IMR-90 (cell line): ENCODE results near the gene GPC5. TPM values are rescaled to one million over a fixed set of nuclear protein-coding genes. Genes with fewer than 3 reads are reported as not detected.

Experiments
- ATAC-seq: fragments of 200-7000 bp; cut with Tn5 transposase; 2 replicates; pipeline ENCODE4 v1.9.1; 2020; ENCODE audit warnings: low read depth, mild to moderate bottlenecking, moderate library complexity
- BruUV-seq: library from RNA; stranded (reverse); fragments of 400-500 nt; replicated peaks from 2 replicates; lab custom pipeline; 2021; lab: Mats Ljungman, UMichigan
- CTCF ChIA-PET: fragments of 300-600 bp; formaldehyde crosslinking; extraction: SDS; loops from one replicate; lab custom pipeline; 2021; ENCODE audit warnings: antibody characterized with exemption; lab: Yijun Ruan, JAX
- POLR2A ChIA-PET: fragments of 300-600 bp; sonication (Branson Sonifier 250); formaldehyde crosslinking; loops from one replicate; lab custom pipeline; 2022; ENCODE audit warnings: antibody characterized with exemption; ENCODE audit not compliant: unreplicated experiment; lab: Charles Lee
- DNase-seq: peaks from one replicate; pipeline ENCODE4 v3.0.0; 2013
- H2AFZ ChIP-seq: replicated peaks from 2 replicates; pipeline ENCODE3; 2013; ENCODE audit warnings: low read length, mild to moderate bottlenecking; ENCODE audit not compliant: poor library complexity
- H2AK5ac ChIP-seq: 2 replicates; pipeline ENCODE4 v1.6.1; 2013; ENCODE audit warnings: low read depth, low read length, inconsistent platforms
- H2AK9ac ChIP-seq: replicated peaks from 2 replicates; pipeline ENCODE3; 2013; ENCODE audit warnings: mild to moderate bottlenecking, low read depth, low read length, moderate library complexity; ENCODE audit not compliant: poor library complexity
- H2BK120ac ChIP-seq: 2 replicates; pipeline ENCODE4 v1.6.1; 2013; ENCODE audit warnings: low read depth, low read length, inconsistent platforms
- H2BK15ac ChIP-seq: 3 replicates; pipeline ENCODE4 v1.6.1; 2013; ENCODE audit warnings: low read depth, low read length, inconsistent platforms
- H2BK20ac ChIP-seq: 2 replicates; pipeline ENCODE4 v1.6.1; 2013; ENCODE audit warnings: low read depth, mild to moderate bottlenecking, inconsistent platforms, low read length, moderate library complexity
- H2BK5ac ChIP-seq: 2 replicates; pipeline ENCODE4 v1.6.1; 2013; ENCODE audit warnings: mild to moderate bottlenecking, low read depth, low read length, inconsistent platforms; ENCODE audit not compliant: poor library complexity, severe bottlenecking
- H3K14ac ChIP-seq: replicated peaks from 2 replicates; pipeline ENCODE4 v1.6.1; 2013; ENCODE audit warnings: low read depth, low read length, inconsistent platforms
- H3K18ac ChIP-seq: 2 replicates; pipeline ENCODE4 v1.6.1; 2013; ENCODE audit warnings: low read depth, low read length, control low read depth
- H3K23ac ChIP-seq: 2 replicates; pipeline ENCODE4 v1.6.1; 2013; ENCODE audit warnings: low read depth, low read length, inconsistent platforms
- H3K27ac ChIP-seq: 2 replicates; pipeline ENCODE4 v1.5.1; 2013; ENCODE audit warnings: mild to moderate bottlenecking, control low read depth, low read length; ENCODE audit not compliant: insufficient read depth
- H3K27me3 ChIP-seq: 2 replicates; pipeline ENCODE4 v1.6.1; 2013; ENCODE audit warnings: low read length; ENCODE audit not compliant: control insufficient read depth, insufficient read depth
- H3K36me3 ChIP-seq: 2 replicates; pipeline ENCODE4 v1.6.1; 2013; ENCODE audit warnings: low read length, mixed read lengths; ENCODE audit not compliant: control insufficient read depth, insufficient read depth
- H3K4ac ChIP-seq: 2 replicates; pipeline ENCODE4 v1.6.1; 2013; ENCODE audit warnings: low read depth, low read length, inconsistent platforms
- H3K4me1 ChIP-seq: 2 replicates; pipeline ENCODE4 v1.6.1; 2013; ENCODE audit warnings: low read length, mixed read lengths; ENCODE audit not compliant: control insufficient read depth, insufficient read depth
- H3K4me2 ChIP-seq: 2 replicates; pipeline ENCODE4 v1.6.1; 2013; ENCODE audit warnings: low read depth, mild to moderate bottlenecking, control low read depth, low read length, moderate library complexity
- H3K4me3 ChIP-seq: 2 replicates; pipeline ENCODE4 v1.5.1; 2013; ENCODE audit warnings: low read depth, mild to moderate bottlenecking, control low read depth, low read length, moderate library complexity; ENCODE audit not compliant: insufficient read depth
- H3K56ac ChIP-seq: 2 replicates; pipeline ENCODE4 v1.6.1; 2013; ENCODE audit warnings: low read length, inconsistent platforms; ENCODE audit not compliant: insufficient read depth; ENCODE audit errors: extremely low read depth
- H3K79me1 ChIP-seq, 2 experiments: 2 replicates each; pipeline ENCODE4 v1.6.1; 2013; ENCODE audit warnings: low read length in 2 of 2, inconsistent platforms in 1 of 2, low read depth in 1 of 2
- H3K9ac ChIP-seq: 2 replicates; pipeline ENCODE4 v1.6.1; 2013; ENCODE audit warnings: low read depth, low read length, control low read depth
- H3K9me1 ChIP-seq: 2 replicates; pipeline ENCODE4 v1.6.1; 2013; ENCODE audit warnings: low read length, inconsistent platforms; ENCODE audit not compliant: insufficient read depth
- H3K9me3 ChIP-seq: 2 replicates; pipeline ENCODE4 v1.6.1; 2013; ENCODE audit warnings: low read length; ENCODE audit not compliant: control insufficient read depth, insufficient read depth
- H4K20me1 ChIP-seq: 2 replicates; pipeline ENCODE4 v1.6.1; 2013; ENCODE audit warnings: low read length, inconsistent platforms; ENCODE audit not compliant: insufficient read depth
- H4K5ac ChIP-seq: 2 replicates; pipeline ENCODE4 v1.6.1; 2013; ENCODE audit warnings: mild to moderate bottlenecking, low read depth, low read length, control low read depth
- H4K8ac ChIP-seq, 2 experiments: 2 replicates each; pipeline ENCODE4 v1.6.1; 2013; ENCODE audit warnings: low read depth in 2 of 2, low read length in 2 of 2, control low read depth in 1 of 2, inconsistent platforms in 1 of 2
- H4K91ac ChIP-seq: 2 replicates; pipeline ENCODE4 v1.6.1; 2013; ENCODE audit warnings: low read depth, low read length, inconsistent platforms; ENCODE audit not compliant: insufficient read depth
- BHLHE40 ChIP-seq: fragments of 150-350 bp; IDR thresholded peaks from 2 replicates; pipeline ENCODE4 v1.6.1; 2016; ENCODE audit warnings: mild to moderate bottlenecking, low read depth, low read length
- CEBPB ChIP-seq: IDR thresholded peaks from 2 replicates; pipeline ENCODE4 v1.6.1; 2012; ENCODE audit warnings: low read depth, low read length, improper control_type of control experiment
- CHD1 ChIP-seq: IDR thresholded peaks from 2 replicates; pipeline ENCODE4 v1.6.1; 2012; ENCODE audit warnings: low read depth, low read length, improper control_type of control experiment
- CTCF ChIP-seq: conservative IDR thresholded peaks from 2 replicates; pipeline ENCODE4 v1.5.1; 2012; ENCODE audit warnings: mild to moderate bottlenecking, low read depth, low read length, improper control_type of control experiment
- ELK1 ChIP-seq: fragments of 150-350 bp; IDR thresholded peaks from 2 replicates; pipeline ENCODE4 v1.6.1; 2016; ENCODE audit warnings: low read depth, mild to moderate bottlenecking, low read length, moderate library complexity, borderline replicate concordance
- FOS ChIP-seq: fragments of 150-350 bp; IDR thresholded peaks from 2 replicates; pipeline ENCODE4 v1.6.1; 2016; ENCODE audit warnings: low read depth, low read length
- MAFK ChIP-seq: IDR thresholded peaks from 2 replicates; pipeline ENCODE4 v1.6.1; 2012; ENCODE audit warnings: low read depth, low read length, improper control_type of control experiment
- MAZ ChIP-seq: IDR thresholded peaks from 2 replicates; pipeline ENCODE4 v1.6.1; 2012; ENCODE audit warnings: low read depth, mild to moderate bottlenecking, low read length, improper control_type of control experiment, moderate library complexity, borderline replicate concordance
- MXI1 ChIP-seq: IDR thresholded peaks from 2 replicates; pipeline ENCODE4 v1.6.1; 2012; ENCODE audit warnings: low read depth, mild to moderate bottlenecking, low read length, moderate library complexity, borderline replicate concordance
- NFE2L2 ChIP-seq: fragments of 150-350 bp; IDR thresholded peaks from 2 replicates; pipeline ENCODE4 v1.6.1; 2016; ENCODE audit warnings: low read depth, mild to moderate bottlenecking, low read length
- POLR2A ChIP-seq: IDR thresholded peaks from 2 replicates; pipeline ENCODE4 v1.6.1; 2012; ENCODE audit warnings: mild to moderate bottlenecking, low read depth, low read length
- RAD21 ChIP-seq: IDR thresholded peaks from 2 replicates; pipeline ENCODE4 v1.6.1; 2012; ENCODE audit warnings: low read length, improper control_type of control experiment
- RCOR1 ChIP-seq: IDR thresholded peaks from 2 replicates; pipeline ENCODE4 v1.6.1; 2012; ENCODE audit warnings: mild to moderate bottlenecking, low read length, improper control_type of control experiment; ENCODE audit not compliant: insufficient replicate concordance
- RFX5 ChIP-seq: IDR thresholded peaks from 2 replicates; pipeline ENCODE4 v1.8.0; 2012; ENCODE audit warnings: low read depth, mild to moderate bottlenecking, low read length, moderate library complexity
- SMC3 ChIP-seq: fragments of 150-350 bp; IDR thresholded peaks from 2 replicates; pipeline ENCODE4 v1.6.1; 2016; ENCODE audit warnings: low read depth, mild to moderate bottlenecking, antibody characterized with exemption, low read length, moderate library complexity
- USF2 ChIP-seq: fragments of 150-350 bp; IDR thresholded peaks from 2 replicates; pipeline ENCODE4 v1.6.1; 2017; ENCODE audit warnings: mild to moderate bottlenecking, antibody characterized with exemption, low read length, low read depth
- WGBS, 2 experiments: methylation state at CpG; one replicate each; pipeline versions ENCODE4 v1.1.5 to v1.1.7; 2013; ENCODE audit warnings: missing lambda C conversion rate in 2 of 2; ENCODE audit not compliant: insufficient read length in 1 of 2; ENCODE audit errors: extremely low coverage in 2 of 2; 5-methylcytosine and 5-hydroxymethylcytosine counted together
- dilution Hi-C: fragments of 300-500 bp; cut with HindIII; formaldehyde crosslinking; loops from one replicate; pipeline ENCODE4 v1.14.3; 2018; ENCODE audit warnings: low sequenced_read_pairs; ENCODE audit not compliant: unreplicated experiment
- in situ Hi-C: fragments of 300-500 bp; cut with MboI; formaldehyde crosslinking; loops from 3 replicates; pipeline ENCODE4 v1.14.3; 2019; ENCODE audit warnings: low sequenced_read_pairs, inconsistent platforms, mixed read lengths
- intact Hi-C: fragments of 100-400 bp; cut with micrococcal nuclease; formaldehyde crosslinking; loops from 2 replicates; pipeline ENCODE4 v1.10.0; 2022
- polyA plus RNA-seq, 3 experiments: library from polyadenylated mRNA; depleted of rRNA; stranded (reverse); fragments of >200 nt; gene quantifications; 2 replicates each; pipeline ENCODE4 v1.2.3, GENCODE V29; 2012; ENCODE audit warnings: low replicate concordance in 1 of 3
- total RNA-seq: library from RNA; depleted of rRNA; stranded (reverse); fragments of >200 nt; gene quantifications from 2 replicates; pipeline ENCODE4 v1.2.3, GENCODE V29; 2012

The GPC5 gene
- total and polyA plus RNA-seq, 2 of the 4 experiments (the other 2 are of a cell fraction): 0.94 to 1.8 TPM

GRCh38 chr13:92494915-92495314 lies 1096.5 kb downstream of the GPC5 start:
- BruUV-seq: no TSS peak
- CTCF ChIA-PET: no interaction called here

More at GRCh38 chr13:92494915-92495314, 1096.5 kb downstream of the GPC5 start:
- no peak overlapping the region for H2BK5ac ChIP-seq
- no peak overlapping the region for H3K23ac ChIP-seq
- H4K91ac ChIP-seq: no peak overlapping the region
- H4K5ac ChIP-seq: no peak overlapping the region
- no peaks in the 10 kb centered on the region for H3K27me3 ChIP-seq
- H3K14ac ChIP-seq: no peak overlapping the region
- TF ChIP-seq CHD1: no peak
- no peak for TF ChIP-seq RFX5
- TF ChIP-seq CEBPB: no peak
- TF ChIP-seq RAD21: no peak
- TF ChIP-seq NFE2L2: no peak
- no peak for TF ChIP-seq MXI1
- no peak for TF ChIP-seq MAFK
- TF ChIP-seq ELK1: no peak
- no peak for TF ChIP-seq USF2
- no peak for TF ChIP-seq RCOR1
- TF ChIP-seq POLR2A: no peak
- TF ChIP-seq MAZ: no peak
- no peak for TF ChIP-seq BHLHE40
- TF ChIP-seq CTCF: no peak
- no peak for TF ChIP-seq FOS
- TF ChIP-seq SMC3: no peak
- no peak overlapping the region for H4K8ac ChIP-seq
- H2BK120ac ChIP-seq: no peak overlapping the region
- no peaks in the 10 kb centered on the region for H3K79me1 ChIP-seq
- ATAC-seq (no peak), DNase-seq (no peak)
- no CpG with 5 or more reads among the region's 2 CpGs for WGBS, 2 experiments
- H3K27ac ChIP-seq: no peak overlapping the region
- H2AK5ac ChIP-seq: no peak overlapping the region
- H2AFZ ChIP-seq: no peak overlapping the region
- no peaks in the 10 kb centered on the region for H3K36me3 ChIP-seq
- H3K9ac ChIP-seq: no peak overlapping the region
- H3K18ac ChIP-seq: no peak overlapping the region
- no peaks in the 10 kb centered on the region for H3K4me1 ChIP-seq
- dilution Hi-C loops: no loop called here
- POLR2A ChIA-PET: no interaction called here
- no peak overlapping the region for H3K4me2 ChIP-seq
- no peak overlapping the region for H2BK20ac ChIP-seq
- H2AK9ac ChIP-seq: no peak overlapping the region
- no peak overlapping the region for H3K56ac ChIP-seq
- H3K4me3 ChIP-seq: no peak overlapping the region
- intact Hi-C loops: no loop called here
- in situ Hi-C loops: no loop called here
- H3K4ac ChIP-seq: no peak overlapping the region
- H3K9me1 ChIP-seq: no peaks in the 10 kb centered on the region
- H4K20me1 ChIP-seq: no peaks in the 10 kb centered on the region
- no peak overlapping the region for H2BK15ac ChIP-seq
- no peaks in the 10 kb centered on the region for H3K9me3 ChIP-seq
